Tibial nerve (tissue), 4 donors: ENCODE data around the gene ELMO1. TPM values are rescaled to one million over a fixed set of nuclear protein-coding genes. Genes with fewer than 3 reads are reported as not detected.

ENCODE experiments used
- DNase-seq, 2 donors: peaks; one replicate each; pipeline ENCODE4 v3.0.0-alpha.2; 2019; ENCODE audit warnings: low spot score in 2 of 2
- H3K27ac ChIP-seq, 4 donors: fragments of 200-600 bp; sonication (generic) in 3 of 4; one replicate each; pipeline ENCODE4 v1.5.1; 2017 to 2019; ENCODE audit warnings: mild to moderate bottlenecking in 1 of 4
- H3K27me3 ChIP-seq, 2 donors: fragments of 200-600 bp; sonication (generic) in 1 of 2; one replicate each; pipeline versions ENCODE4 v1.5.1 to v1.6.0; 2017 to 2019
- H3K36me3 ChIP-seq, 3 donors: fragments of 200-600 bp; sonication (generic); one replicate each; pipeline ENCODE4 v1.5.1; 2018 to 2019
- H3K4me1 ChIP-seq, 4 donors: fragments of 200-600 bp; sonication (generic) in 3 of 4; one replicate each; pipeline ENCODE4 v1.5.1; 2017 to 2019
- H3K4me3 ChIP-seq, 4 donors: fragments of 200-600 bp; sonication (generic) in 3 of 4; one replicate each; pipeline ENCODE4 v1.5.1; 2017 to 2019; ENCODE audit warnings: mild to moderate bottlenecking in 1 of 4, moderate library complexity in 1 of 4
- H3K9me3 ChIP-seq, 4 donors: fragments of 200-600 bp; sonication (generic) in 3 of 4; one replicate each; pipeline ENCODE4 v1.5.1; 2017 to 2019
- EP300 ChIP-seq, 2 donors: sonication (generic); formaldehyde crosslinking; IDR thresholded peaks; one replicate each; pipeline ENCODE4 v1.6.1; 2017; ENCODE audit warnings: antibody characterized with exemption in 2 of 2, mild to moderate bottlenecking in 1 of 2
- POLR2A ChIP-seq, 2 donors: fragments of 450-650 bp; IDR thresholded peaks; one replicate each; pipeline ENCODE4 v1.6.1; 2017; ENCODE audit warnings: antibody characterized with exemption in 2 of 2, mild to moderate bottlenecking in 2 of 2, moderate library complexity in 2 of 2
- WGBS, 2 donors: methylation state at CpG; one replicate each; pipeline ENCODE4 v1.1.5; 2018; 5-methylcytosine and 5-hydroxymethylcytosine counted together
- total RNA-seq, 4 donors: library from RNA; depleted of rRNA; stranded (reverse); fragments of >200 nt; gene quantifications; one replicate each; pipeline ENCODE4 v1.1.0, GENCODE V29; 2016
- TF ChIP-seq, protein P1 (sequence below), 5 experiments: fragments of 200-600 bp in 3 of 5; fragments of 450-650 bp in 2 of 5; sonication (generic) in 3 of 5; IDR thresholded peaks; one replicate each; pipeline ENCODE4 v1.5.1; 2016 to 2019; ENCODE audit warnings: antibody characterized with exemption in 5 of 5, mild to moderate bottlenecking in 3 of 5, moderate library complexity in 2 of 5

ELMO1 gene
- total RNA-seq, 4 donors from 2014 or later = 196 to 328 (median 268) TPM

DNA sequence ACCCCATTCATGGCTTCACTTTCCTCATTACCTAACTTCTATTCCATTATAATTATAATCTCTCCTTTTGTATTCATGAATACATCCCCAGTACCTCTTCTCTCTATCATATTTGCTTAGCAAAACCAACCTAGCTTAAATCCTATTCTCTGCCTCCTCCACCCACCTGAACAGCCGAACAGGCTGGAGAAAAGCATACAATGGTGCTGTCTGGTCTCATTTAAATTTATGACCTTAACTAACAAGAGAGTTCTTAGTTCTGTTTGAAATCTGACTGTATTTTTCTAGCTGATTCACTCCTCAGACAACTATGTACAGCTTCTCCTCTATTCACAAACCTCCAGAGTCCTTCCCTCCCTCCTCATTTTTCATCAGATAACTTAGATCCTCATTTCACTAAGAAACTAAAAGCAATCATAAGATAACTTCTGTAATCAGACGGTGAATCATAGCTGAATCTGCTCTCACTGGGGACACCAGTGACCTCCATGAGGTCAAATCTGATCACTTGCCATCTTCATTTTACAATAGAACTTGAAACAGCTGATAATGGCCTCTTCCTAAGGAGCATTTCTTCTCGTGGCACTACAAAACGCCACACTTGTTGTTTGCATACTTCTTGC, 490.4 kb downstream of the ELMO1 start:
- no peak overlapping the region for H3K27ac ChIP-seq
- TF ChIP-seq POLR2A (IDR thresholded peaks at IDR 0.05) (no peak), EP300 (IDR thresholded peaks at IDR 0.05) (no peak)
- TF ChIP-seq, protein P1, sequence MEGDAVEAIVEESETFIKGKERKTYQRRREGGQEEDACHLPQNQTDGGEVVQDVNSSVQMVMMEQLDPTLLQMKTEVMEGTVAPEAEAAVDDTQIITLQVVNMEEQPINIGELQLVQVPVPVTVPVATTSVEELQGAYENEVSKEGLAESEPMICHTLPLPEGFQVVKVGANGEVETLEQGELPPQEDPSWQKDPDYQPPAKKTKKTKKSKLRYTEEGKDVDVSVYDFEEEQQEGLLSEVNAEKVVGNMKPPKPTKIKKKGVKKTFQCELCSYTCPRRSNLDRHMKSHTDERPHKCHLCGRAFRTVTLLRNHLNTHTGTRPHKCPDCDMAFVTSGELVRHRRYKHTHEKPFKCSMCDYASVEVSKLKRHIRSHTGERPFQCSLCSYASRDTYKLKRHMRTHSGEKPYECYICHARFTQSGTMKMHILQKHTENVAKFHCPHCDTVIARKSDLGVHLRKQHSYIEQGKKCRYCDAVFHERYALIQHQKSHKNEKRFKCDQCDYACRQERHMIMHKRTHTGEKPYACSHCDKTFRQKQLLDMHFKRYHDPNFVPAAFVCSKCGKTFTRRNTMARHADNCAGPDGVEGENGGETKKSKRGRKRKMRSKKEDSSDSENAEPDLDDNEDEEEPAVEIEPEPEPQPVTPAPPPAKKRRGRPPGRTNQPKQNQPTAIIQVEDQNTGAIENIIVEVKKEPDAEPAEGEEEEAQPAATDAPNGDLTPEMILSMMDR (IDR thresholded peaks at IDR 0.05) = no peak
- H3K36me3 ChIP-seq = no peaks in the 10 kb centered on the region
- no peak overlapping the region for H3K4me3 ChIP-seq
- DNase-seq = no peak
- peaks cover 0 to 23% (median 3%) of the 10 kb centered on the region in 4 donors for H3K4me1 ChIP-seq
- no peaks in the 10 kb centered on the region for H3K27me3 ChIP-seq
- WGBS, 2 donors = 45 to 52% methylated on average over 4 of the region's 4 CpGs
- no peaks in the 10 kb centered on the region for H3K9me3 ChIP-seq

DNA sequence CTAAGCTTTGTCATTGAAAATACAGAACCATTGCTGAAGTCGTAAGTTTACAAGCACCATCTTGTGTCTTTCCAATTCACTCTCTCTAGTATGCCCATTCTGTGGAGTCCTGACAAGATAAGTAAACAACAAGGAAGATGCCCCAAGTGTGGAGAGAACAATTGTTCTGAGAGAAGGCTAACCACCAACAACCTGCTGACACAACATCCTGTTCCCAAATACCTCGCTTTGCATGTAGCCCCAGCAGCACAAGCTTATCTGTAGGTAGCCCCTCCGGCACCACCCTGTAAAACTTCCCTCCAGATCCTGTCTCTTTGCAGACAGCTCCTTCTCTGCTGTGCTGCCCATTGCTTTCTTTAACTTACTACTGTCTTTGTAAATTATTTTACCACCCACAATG, 491.0 kb downstream of the ELMO1 start:
- H3K4me3 ChIP-seq = no peak overlapping the region
- no peaks in the 10 kb centered on the region for H3K27me3 ChIP-seq
- H3K36me3 ChIP-seq = no peaks in the 10 kb centered on the region
- H3K27ac ChIP-seq = no peak overlapping the region
- peaks cover 0 to 23% (median 3%) of the 10 kb centered on the region in 4 donors for H3K4me1 ChIP-seq
- no peaks in the 10 kb centered on the region for H3K9me3 ChIP-seq
- DNase-seq = no peak
- TF ChIP-seq POLR2A (IDR thresholded peaks at IDR 0.05) (no peak), EP300 (IDR thresholded peaks at IDR 0.05) (no peak)
- TF ChIP-seq, protein P1 (IDR thresholded peaks at IDR 0.05) = no peak
- WGBS, 2 donors = 93 to 96% methylated on average over 3 of the region's 3 CpGs

DNA sequence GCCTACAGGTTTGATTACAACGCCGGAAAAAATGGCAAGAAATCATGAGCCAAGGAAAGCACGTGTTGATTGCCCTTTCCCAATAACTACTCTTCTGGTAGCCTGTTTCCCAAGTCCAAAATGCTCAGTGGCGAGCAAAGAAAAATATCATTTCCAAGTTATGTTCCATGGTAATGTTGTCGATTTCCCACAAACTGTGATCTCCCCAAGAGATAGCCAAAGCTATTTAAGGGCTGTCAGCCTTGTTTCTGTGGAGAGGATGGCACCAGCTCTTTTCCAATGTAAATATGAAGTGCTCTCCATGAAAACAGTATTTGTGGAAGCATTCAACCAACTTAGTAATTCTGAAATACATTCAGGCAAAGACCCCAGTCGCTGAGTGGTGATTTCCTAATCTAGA, 491.9 kb downstream of the ELMO1 start:
- no peak overlapping the region for H3K27ac ChIP-seq
- DNase-seq = no peak
- TF ChIP-seq EP300 (IDR thresholded peaks at IDR 0.05) (no peak), POLR2A (IDR thresholded peaks at IDR 0.05) (no peak)
- TF ChIP-seq, protein P1 (IDR thresholded peaks at IDR 0.05) = no peak
- peaks cover 0 to 26% (median 3%) of the 10 kb centered on the region in 4 donors for H3K4me1 ChIP-seq
- no peaks in the 10 kb centered on the region for H3K36me3 ChIP-seq
- 92 to 96% methylated on average over 6 of the region's 6 CpGs for WGBS, 2 donors
- H3K9me3 ChIP-seq = no peaks in the 10 kb centered on the region
- H3K27me3 ChIP-seq = no peaks in the 10 kb centered on the region
- H3K4me3 ChIP-seq = no peak overlapping the region

DNA sequence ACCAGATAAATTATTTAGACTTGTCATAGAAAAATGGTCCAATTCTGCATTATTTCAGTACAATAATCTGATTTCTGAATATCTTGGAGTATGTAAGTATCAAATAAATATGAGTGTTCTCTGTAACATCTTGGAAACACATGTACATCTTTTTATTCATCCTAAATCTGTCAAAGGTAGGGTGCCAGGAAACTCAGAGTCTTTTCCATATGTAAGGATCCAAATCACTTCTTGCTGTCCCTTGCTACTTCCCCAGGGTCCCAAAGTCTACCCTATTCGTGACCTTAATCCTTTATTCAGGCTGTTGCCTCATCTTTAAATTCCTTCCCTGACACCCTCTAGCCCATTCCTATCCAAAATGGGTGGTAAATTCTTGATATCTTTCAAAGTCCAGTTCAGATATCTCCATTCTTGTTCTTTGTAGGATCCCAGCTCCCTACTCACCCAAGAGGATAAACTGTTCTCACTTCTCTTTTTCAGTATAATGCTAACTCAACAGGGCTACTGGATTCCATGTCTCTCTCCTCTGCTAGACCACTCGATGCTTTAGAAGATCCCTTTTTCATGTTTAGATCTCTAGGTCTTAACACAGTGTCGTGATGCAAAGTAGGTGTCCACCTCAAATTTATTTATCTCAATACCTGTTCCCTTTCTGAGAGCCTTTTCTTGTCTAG, 493.1 kb downstream of the ELMO1 start:
- DNase-seq = no peak
- peaks cover 0 to 23% (median 0%) of the 10 kb centered on the region in 4 donors for H3K4me1 ChIP-seq
- 84 to 89% methylated on average over 3 of the region's 3 CpGs for WGBS, 2 donors
- TF ChIP-seq, protein P1 (IDR thresholded peaks at IDR 0.05) = no peak
- TF ChIP-seq EP300 (IDR thresholded peaks at IDR 0.05) (no peak), POLR2A (IDR thresholded peaks at IDR 0.05) (no peak)
- no peaks in the 10 kb centered on the region for H3K36me3 ChIP-seq
- no peaks in the 10 kb centered on the region for H3K27me3 ChIP-seq
- no peak overlapping the region for H3K4me3 ChIP-seq
- H3K9me3 ChIP-seq = no peaks in the 10 kb centered on the region
- H3K27ac ChIP-seq = no peak overlapping the region

DNA sequence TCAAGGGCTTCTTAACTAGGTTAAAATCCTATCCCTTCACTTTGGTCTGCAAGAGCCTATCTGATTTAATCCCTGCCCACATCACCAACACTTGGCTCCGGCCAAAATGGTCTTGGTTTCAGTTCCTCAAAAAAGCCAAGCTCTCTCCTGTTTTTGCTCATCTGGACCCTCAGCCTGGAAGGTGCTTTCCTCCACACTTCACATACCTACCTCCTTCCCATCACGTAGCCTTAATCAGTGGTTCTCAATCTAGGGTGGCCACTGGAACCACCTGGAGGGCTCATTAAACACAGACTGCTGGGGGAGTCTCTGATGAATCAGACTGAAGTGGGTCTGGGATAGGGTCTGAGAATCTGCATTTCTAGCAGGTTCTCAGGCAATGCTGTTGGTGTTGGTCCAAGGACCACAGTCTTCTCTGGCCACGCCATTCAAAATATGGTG, 497.4 kb downstream of the ELMO1 start:
- DNase-seq = no peak
- WGBS, 2 donors = 86 to 96% methylated on average over 3 of the region's 3 CpGs
- H3K9me3 ChIP-seq = no peaks in the 10 kb centered on the region
- H3K27me3 ChIP-seq = no peaks in the 10 kb centered on the region
- peaks cover 0 to 26% (median 6%) of the 10 kb centered on the region in 4 donors for H3K4me1 ChIP-seq
- no peak overlapping the region for H3K4me3 ChIP-seq
- H3K27ac ChIP-seq = no peak overlapping the region
- TF ChIP-seq EP300 (IDR thresholded peaks at IDR 0.05) (no peak), POLR2A (IDR thresholded peaks at IDR 0.05) (no peak)
- TF ChIP-seq, protein P1 (IDR thresholded peaks at IDR 0.05) = no peak
- no peaks in the 10 kb centered on the region for H3K36me3 ChIP-seq
